GM12874 (cell line): ENCODE results near the gene GBA2.

Experiments used
- CTCF ChIP-seq: IDR thresholded peaks from 2 replicates; pipeline ENCODE4 v1.5.1; 2011; ENCODE audit warnings: low read depth, mild to moderate bottlenecking, control low read depth, low read length, moderate library complexity; ENCODE audit not compliant: insufficient read depth

GBA2 gene

GRCh38 chr9:35723908-35724307, 25.1 kb downstream of the GBA2 start:
- no peak for TF ChIP-seq CTCF

GRCh38 chr9:35723426-35723825, 25.6 kb downstream of the GBA2 start:
- no peak for TF ChIP-seq CTCF

- TF ChIP-seq CTCF: no peak
Measured at GRCh38 chr9:35719546-35719945, 29.5 kb downstream of the GBA2 start.

GRCh38 chr9:35718721-35719511, 30.1 kb downstream of the GBA2 start:
- no peak for TF ChIP-seq CTCF

GRCh38 chr9:35717132-35717870, 31.7 kb downstream of the GBA2 start:
- TF ChIP-seq CTCF: no peak

GRCh38 chr9:35716230-35716629, 32.8 kb downstream of the GBA2 start:
- TF ChIP-seq CTCF: no peak

- no peak for TF ChIP-seq CTCF
Measured at GRCh38 chr9:35714579-35715252, 34.3 kb downstream of the GBA2 start.
